HG03439 (cell line): ENCODE data around the gene DUS3L.
A peak's percentile ranks its signal among the peaks of the same experiment; 100 is the strongest.

Source experiments
- ATAC-seq: cut with Tn5 transposase; IDR thresholded peaks from one replicate; pipeline ENCODE4 v1.9.1; 2021; ENCODE audit warnings: mild to moderate bottlenecking, moderate library complexity; ENCODE audit not compliant: unreplicated experiment

DUS3L gene, protein sequence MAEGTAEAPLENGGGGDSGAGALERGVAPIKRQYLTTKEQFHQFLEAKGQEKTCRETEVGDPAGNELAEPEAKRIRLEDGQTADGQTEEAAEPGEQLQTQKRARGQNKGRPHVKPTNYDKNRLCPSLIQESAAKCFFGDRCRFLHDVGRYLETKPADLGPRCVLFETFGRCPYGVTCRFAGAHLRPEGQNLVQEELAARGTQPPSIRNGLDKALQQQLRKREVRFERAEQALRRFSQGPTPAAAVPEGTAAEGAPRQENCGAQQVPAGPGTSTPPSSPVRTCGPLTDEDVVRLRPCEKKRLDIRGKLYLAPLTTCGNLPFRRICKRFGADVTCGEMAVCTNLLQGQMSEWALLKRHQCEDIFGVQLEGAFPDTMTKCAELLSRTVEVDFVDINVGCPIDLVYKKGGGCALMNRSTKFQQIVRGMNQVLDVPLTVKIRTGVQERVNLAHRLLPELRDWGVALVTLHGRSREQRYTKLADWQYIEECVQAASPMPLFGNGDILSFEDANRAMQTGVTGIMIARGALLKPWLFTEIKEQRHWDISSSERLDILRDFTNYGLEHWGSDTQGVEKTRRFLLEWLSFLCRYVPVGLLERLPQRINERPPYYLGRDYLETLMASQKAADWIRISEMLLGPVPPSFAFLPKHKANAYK

DNA sequence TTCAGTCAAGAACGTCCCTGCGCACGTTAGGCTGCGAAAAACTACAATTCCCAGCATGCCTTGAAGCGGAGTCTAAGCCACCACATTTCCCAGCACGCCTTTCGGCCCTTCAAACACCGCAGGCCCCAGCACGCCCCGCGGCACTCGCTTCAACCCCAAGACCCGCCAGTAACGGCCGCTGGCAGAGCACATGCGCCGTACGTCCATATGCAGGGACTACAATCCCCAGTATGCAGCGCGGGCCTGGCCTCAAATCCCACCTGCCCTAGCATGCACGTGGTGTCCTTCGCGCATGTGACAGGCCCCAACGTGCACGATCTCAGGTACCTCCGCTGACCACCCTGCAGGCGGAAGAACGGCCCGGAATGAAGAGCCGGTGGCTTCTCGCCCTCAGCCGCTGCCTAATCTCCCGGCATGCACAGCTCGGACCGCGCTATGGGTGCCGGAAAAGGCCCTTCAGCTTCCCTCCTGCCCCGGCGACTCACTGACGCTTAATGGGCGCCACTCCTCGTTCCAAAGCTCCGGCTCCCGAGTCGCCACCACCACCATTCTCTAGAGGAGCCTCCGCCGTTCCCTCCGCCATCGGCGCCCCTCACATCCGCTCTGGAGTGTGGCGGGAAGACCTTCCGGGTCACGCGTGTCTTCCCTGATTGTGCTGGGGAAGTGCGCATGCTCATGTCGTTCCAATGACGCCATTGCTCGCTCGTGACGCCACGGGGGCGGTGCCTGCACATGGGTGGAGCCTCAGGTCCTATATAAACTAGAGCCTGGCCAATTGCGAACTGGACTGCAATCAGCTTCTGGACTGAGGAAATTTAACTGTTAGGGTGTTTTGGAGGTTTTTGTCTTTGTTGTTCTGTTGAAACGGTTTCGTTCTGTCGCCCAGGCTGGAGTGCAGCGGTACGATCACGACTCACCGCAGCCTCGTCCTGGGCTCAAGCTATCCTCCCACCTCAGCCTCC is at the start of gene DUS3L:
TSS of gene DUS3L (minus strand) at position 605 of the 962 bp plus-strand sequence. CDS start at position 583, 22 bp downstream.
- ATAC-seq: peak; percentile 89

DNA sequence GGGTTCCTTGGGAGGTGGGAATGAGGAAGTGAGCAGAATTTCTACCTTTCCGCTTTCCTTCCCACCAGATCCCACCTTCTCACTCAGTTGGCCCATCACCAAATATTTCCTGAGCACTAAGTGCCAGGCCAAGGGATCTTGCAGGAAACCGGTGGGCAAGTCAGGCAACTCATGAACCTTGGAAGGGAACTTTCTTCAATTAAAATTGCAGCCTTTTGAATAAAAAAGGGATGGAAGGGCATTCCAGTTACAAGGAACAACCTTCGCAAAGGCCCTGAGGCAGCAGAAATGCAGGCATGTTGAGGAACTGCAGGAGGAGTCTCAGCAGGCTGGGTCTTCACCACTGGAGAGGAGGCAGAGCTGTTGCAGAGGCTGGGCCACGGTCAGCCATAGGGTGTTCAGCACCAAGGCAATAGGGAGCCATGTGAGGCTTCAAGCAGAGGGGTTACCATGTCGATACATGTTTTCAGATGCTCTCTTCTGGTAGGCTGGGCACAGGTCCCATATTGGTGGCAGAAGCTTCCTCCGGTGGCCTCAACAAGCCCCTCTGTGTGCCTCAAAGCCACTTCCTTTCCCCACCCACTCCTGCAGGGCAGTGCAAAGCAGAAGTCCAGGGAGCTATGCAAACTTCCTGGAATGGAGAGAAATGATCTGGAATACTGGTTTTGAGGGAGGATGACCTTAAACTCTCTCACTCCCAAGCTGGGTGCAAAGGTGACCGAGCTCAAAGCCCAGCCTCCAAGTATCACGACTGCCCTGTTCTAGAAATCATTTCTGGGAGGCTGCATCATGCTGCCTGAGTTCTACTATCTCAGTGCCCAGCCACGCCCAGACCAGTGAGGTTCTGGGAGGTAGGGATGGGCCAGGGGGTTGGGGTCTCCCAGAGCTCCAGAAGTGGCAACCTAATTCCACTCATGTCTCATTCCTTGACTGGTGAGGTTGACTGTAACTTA is 48.4 kb upstream of the DUS3L start, which contains the start of gene FUT6:
TSS of gene FUT6 (minus strand) at position 638 of the 953 bp plus-strand sequence. CDS start 7,135 bp downstream, outside the sequence.
- ATAC-seq: no peak

DNA sequence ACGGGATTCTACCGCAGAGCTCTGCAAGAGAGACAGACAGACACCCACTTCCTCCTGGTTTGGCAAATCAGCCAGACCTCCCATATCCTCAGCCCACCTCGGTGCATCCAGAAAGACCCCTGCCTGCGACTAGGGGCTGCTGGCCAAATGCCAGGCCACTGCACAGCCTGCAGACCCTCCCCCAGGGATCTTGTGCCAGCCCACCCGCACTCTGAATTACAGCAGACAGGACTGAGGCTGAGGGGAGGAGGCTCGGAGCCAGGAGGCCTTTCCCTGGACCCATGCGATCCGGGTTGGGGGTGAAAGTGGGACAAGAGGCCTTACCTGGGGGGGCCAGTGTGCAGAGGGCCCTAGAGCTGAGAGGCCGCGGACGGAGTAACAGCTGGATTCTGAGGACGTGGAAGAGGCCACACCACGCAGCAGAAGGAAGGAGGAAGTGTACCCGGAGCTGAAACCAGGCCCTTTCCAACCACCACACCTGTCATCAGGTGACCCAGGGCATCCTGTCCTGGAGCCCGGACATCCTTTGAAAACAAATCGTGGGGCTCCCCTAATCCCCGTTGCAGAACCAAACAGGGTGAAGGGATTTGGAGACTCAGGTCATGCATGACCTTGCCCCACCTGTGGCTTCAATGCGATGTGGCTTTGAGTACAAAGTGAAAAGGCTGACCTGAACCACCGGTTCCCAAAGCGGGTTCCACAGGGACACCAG is 47.5 kb upstream of the DUS3L start:
- ATAC-seq: no peak

DNA sequence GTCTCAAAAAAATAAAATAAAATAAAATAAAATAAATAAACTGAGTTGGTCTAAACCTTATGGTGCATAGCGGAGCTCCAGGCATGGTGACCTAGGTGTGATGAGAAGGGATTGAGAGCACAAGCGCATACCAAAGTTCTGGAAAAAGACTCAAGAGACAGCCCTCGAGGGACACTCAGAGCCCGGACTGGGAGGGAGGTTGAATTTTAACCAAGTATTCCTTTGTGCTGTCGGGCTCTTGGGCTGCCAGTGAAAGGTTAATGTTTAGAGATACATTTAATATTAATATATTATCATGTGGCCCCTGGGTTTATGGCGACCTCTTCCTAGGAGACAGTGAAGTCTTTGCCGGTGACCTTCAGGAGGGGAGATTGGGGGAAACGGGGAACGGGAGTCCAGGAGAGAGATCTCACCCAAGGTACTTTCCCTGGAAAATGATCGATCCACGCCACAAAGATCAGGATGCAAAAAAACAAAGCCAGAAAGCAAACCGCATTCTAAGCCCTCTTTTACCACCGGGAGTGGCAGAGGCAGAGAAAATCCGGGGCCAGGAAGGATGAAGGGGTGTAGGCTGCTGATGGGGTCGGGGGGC is 46.9 kb upstream of the DUS3L start:
- no peak for ATAC-seq

DNA sequence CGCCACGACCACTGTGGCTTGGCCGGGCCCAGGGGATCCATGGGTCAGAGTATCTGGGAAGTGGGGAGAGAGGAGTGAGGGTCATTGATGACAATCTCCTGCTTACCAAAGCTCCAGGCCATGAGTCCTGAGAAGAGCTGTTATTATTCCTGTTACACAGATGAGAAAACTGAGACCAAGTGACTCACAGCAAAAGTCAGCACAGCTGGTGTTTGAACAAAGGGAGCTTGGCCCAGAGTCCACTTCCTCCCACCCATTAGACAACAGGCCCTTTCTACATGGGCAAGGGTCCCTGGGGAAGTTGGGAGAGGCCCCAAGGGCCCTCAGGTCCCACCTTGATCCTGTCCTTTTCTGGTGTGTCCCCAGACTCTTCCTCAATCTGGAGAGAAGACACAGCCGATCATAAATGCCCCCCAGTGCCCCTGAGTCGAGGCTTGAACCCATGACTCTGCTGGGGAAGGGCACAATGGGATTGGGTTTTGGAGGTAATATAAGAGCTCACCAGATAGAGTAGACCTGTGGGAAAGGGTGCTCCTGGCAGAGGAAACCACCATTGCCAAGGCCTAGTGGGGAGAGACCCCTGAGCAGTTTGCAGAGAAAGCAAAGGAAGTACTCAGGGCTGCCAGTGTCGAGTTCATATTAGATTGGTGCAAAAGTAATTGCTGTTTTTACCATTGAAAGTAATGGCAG is 41.7 kb upstream of the DUS3L start:
- no peak for ATAC-seq

DNA sequence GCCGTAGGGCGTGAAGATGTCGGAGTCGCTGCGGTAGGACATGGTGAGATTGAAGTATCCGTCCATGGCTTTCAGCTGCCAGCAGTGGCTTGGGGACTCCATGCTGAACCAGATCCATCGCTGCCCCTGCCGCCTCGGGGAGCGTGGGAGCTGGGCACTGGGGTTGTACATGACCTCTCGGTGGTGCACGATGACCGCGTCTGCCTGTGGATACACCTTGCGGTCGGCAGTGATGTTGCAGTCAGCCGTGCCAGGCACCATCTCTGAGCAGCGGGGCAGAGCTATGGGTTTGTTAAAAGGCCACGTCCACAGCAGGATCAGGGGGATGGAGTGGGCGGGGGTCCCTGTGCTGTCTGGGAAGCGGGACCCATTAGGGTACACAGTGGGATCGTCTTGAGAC is 41.1 kb upstream of the DUS3L start:
- no peak for ATAC-seq

DNA sequence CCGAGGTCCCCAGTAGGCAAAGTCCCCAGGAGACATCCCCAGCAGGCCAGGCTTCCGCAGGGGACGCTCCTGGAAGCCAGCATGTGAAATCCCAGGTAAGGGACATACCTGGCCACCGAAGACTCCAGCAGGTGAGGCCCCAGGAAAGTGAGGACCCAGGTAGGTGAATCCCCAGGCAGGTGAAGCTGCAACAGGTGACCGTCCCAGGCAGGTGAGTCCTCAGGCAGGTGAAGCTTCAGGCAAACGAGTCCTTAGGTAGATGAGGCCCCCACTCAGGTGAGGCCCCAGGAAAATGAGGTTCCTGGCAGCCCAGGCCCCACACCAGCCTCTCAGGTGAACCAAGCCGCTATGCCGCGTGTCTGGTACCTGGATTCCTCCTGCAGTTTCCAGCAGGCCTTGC is 40.2 kb upstream of the DUS3L start:
- ATAC-seq: no peak

DNA sequence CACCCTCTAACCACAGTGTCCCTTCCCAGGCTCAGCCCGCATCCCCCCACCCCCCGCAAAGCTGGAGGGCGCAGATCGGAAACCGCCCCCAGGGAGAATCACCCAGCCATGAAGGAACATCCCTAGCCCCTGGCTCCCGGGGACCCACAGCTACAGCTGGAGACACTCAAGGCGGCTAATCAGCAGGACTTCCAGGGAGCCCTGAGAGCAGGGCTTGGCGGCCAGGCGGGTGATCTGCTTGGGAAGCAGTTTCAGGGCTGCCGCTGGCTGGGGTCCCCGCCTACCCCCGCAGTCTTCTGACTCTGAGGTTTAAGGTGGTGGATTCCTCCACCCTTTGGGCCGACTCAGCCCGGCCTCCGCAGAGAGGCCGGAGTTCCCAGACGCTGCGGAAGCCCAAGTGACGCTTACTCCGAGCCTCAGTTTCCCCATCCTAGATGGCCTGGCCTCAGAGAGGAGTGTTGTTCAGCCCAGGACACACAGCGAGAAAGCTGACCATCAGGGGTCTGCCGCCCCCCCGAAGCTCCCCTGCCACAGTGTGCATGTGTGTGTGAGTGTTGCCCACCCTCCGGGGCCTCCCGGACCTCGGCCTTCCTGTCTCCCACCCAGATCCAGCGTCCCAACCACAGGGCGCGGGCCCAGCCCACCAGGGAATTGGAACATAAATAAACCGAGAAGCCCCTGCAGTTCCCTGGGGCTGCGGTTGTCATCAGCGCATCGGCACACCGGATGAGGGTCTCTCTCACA is 38.8 kb upstream of the DUS3L start:
- ATAC-seq: no peak

DNA sequence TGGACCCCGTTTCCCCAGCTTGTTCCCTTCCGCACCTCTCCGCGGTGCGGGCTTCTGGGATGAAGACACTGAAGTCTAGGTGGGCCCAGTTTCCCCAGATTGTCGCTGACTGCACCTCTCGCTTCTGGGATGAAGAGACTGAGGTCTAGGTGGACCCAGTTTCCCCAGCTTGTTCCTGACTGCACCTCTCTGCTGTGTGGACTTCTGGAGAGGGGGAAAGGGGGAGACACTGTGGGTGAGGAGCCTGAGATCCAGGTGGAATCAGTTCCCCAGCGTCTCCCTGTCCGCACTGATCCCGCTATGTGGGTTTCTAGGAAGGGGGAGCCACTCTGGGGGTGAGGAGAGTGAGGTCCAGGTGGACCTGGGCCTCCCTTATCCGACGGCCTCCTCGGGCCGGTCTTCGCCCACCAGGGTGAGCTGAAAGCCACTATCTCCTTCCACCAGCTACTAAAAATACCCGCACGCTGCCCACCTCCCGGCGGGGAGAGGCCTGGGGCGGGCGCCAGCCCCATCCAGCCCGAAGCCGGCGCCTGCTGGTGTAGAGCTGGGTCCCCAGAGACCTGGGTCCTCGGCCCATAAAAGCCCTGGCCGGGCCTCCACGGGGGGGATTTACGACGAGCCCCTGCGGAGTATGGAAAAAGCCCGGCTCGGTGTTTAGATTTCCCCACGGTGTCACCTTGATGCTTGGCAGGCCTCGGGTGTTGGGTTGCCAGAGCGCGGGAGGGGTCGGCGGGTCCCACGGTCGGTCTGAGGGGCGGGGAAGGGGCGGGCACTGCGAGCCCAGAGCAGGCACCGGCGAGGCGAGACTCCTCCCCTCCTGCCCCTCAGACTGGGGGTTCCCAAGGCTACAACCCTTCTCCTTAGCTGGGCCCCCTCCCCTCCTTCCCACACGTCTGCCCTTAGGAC is 38.0 kb upstream of the DUS3L start:
- no peak for ATAC-seq

DNA sequence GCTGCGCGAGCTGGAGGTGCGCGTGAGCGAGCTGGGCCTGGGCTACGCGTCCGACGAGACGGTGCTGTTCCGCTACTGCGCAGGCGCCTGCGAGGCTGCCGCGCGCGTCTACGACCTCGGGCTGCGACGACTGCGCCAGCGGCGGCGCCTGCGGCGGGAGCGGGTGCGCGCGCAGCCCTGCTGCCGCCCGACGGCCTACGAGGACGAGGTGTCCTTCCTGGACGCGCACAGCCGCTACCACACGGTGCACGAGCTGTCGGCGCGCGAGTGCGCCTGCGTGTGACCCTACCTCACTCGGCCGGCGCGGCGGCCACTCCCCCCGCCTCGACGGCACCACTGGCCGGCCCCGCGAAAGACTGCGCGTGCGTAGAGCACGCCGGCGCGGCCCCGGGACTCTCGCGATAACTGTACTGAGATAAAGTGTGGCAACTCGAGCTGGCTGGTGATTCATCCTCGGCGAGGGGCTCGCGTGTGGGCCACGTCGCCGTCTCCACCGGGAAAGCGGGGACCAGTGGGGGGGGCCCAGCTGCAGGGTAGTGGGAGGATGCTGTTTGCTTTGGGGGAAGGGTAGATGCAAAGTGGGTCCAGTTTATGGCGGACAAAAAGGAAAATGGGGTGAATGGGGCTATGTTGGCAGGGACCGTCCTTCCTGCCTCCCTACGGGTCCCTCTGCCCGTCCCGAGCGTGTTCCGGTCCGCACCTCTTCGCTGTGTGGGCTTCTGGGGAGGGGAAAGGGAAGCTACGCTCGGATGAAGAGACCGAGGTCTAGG is 37.1 kb upstream of the DUS3L start:
- ATAC-seq: peak; percentile 77

DNA sequence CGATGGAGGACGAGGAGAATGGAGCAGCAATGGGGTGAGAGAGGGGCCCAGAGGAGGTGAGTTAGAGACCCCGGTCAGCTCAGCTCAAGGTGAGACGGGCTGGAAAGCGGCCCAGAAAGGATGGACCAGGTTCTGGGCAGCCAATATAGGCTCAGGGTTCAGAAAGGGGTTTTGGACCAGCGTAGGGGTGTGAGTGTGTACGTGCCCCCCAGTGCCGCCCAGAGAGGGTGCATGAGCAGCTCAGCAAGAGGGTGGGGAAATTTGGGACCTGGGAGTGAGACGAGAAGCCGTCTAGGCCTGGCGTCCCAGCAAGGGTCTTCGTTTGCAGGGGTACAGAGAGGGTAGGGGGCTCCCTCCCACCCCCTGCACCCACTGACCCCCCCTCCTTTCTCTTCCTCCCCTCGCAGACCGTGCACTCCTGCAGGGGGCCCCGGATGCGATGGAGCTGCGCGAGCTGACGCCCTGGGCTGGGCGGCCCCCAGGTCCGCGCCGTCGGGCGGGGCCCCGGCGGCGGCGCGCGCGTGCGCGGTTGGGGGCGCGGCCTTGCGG is 36.5 kb upstream of the DUS3L start:
- ATAC-seq: no peak

DNA sequence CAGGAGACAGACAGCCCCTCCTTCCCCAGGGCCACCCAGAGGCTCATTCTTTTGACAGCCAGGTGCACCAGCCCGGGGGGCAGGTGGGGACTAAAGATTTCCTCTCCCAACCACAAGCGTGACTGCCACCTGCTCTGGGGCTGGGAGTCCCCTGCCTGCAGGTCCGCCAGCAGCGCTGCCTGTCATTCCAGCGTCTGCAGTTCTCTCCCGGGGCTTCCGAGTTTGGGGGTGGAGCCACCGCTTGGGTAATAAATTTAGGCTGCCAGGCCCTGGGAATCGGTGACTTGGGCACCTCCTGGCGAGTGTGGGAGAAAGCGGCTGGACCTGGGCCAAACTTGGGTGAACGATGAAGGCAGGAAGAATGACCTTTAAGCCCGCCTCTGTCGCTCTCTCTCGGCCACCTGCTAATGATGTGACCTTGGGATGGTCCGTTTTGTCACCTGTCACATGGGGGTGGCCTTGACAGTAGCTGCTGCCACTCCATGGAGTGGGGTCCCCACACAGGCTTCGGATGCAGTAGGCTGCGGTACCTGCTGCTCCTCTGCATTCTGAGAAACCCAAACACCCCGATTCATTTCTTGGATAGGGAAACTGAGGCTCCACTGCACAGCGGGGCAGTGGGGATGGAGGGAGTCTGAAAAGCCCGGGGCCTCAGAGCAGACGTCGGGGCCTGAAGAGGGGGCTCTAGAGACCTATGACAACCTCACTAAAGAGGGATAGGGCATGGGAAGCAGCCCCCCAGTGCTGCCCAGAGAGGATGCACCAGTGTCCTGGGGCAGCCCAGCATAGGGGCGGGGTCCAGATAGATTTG is 35.8 kb upstream of the DUS3L start:
- no peak for ATAC-seq

DNA sequence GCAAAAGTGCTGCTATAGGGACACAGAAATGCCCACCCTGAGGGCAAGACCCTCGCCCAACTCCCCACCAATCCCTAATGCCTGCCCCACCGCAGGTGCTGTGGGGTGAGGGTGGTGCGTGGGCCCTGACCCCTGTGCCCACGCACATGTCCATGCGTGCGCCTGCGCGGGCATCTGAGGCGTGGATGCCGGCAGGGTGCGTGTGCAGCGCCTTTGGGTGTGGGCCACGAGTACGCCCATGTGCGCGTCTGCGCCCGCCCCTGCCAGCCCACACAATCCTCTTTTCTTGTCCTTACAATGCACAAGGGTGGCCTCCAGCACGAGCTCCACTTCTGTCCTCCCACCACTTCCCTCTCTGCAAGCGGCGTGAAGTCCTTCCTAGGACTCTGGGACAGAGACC is 34.2 kb upstream of the DUS3L start:
- no peak for ATAC-seq

DNA sequence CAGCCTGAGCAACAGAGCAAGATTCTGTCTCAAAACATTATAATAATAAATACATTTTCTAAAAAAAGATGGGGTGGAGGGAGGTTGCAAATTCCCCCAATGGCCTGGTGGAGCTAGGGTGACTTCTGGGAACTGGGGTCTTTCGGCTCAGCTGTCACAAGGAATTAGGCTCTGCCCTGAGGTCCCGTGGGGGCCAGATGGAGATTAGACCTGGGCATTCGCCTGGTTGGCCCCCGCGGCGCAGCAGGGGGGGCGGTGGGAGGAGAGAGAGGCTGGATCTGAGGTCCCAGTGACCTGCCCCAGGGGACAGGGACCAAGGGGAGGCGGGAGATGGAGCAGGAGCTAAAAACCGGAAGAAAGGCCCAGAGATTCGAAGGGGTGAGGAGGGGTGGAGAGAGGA is 33.8 kb upstream of the DUS3L start:
- ATAC-seq: no peak
